ENCODE measurements around the gene PPP2CA. TPM values are rescaled to one million over a fixed set of nuclear protein-coding genes. Genes with fewer than 3 reads are reported as not detected.

PPP2CA gene
- total and polyA plus RNA-seq, 9 of the 15 experiments (the other 6 are each of a cell fraction or from before 2014, with no cell fraction given): 23.0 to 257 (median 109) TPM

- TF ChIP-seq REST (IDR thresholded peaks at IDR 0.05; ENCODE audit: borderline replicate concordance) (peak; percentile 90), REST (CRISPR knock-in tag; IDR thresholded peaks at IDR 0.05; ENCODE audit: low read depth) (no peak), CREB5 (CRISPR knock-in tag; IDR thresholded peaks at IDR 0.05) (no peak), GABPB1 (CRISPR knock-in tag; IDR thresholded peaks at IDR 0.05) (0 out of 2 replicates have a peak, but pooled peaks have one; percentile 26), DEAF1 (CRISPR knock-in tag; IDR thresholded peaks at IDR 0.05) (peak; percentile 80), FOXA3 (CRISPR knock-in tag; conservative IDR thresholded peaks at IDR 0.05 in 1 of 2, IDR thresholded peaks at IDR 0.05 in 1 of 2) (0 out of 4 replicates have a peak, but pooled peaks of 1 of the 2 experiments have one; percentile 31), NFIX (CRISPR knock-in tag; IDR thresholded peaks at IDR 0.05; ENCODE audit: low read depth) (no peak), ZNF507 (tag; conservative IDR thresholded peaks at IDR 0.05) (no peak), FOXJ3 (CRISPR knock-in tag; IDR thresholded peaks at IDR 0.05) (no peak), NR2C1 (IDR thresholded peaks at IDR 0.05) (0 out of 2 replicates have a peak, but pooled peaks have one; percentile 35), NR2C1 (tag; IDR thresholded peaks at IDR 0.05) (no peak), POLR3G (IDR thresholded peaks at IDR 0.05; ENCODE audit: extremely low read depth, insufficient read length, insufficient replicate concordance) (no peak), RAD21 (CRISPR knock-in tag; conservative IDR thresholded peaks at IDR 0.05 in 1 of 2, IDR thresholded peaks at IDR 0.05 in 1 of 2) (peak; percentile 89 to 98), CREM (IDR thresholded peaks at IDR 0.05; ENCODE audit: low read depth) (peak; percentile 57), SMAD2 (IDR thresholded peaks at IDR 0.05; ENCODE audit: low read depth, low read length) (no peak), ZNF263 (CRISPR knock-in tag; IDR thresholded peaks at IDR 0.05; ENCODE audit: borderline replicate concordance) (no peak)
These were observed 41.4 kb downstream of the PPP2CA start (continued) for GRCh38 chr5:134184155-134185135.

All from K562 (cell line).